Endothelial cell of umbilical vein (primary cell): Measurements from ENCODE around the gene PRKAR1B.

Experiments used
- EZH2 ChIP-seq: IDR thresholded peaks from 2 replicates; pipeline ENCODE4 v1.6.1; 2012; ENCODE audit warnings: borderline replicate concordance, low read depth, mild to moderate bottlenecking, moderate library complexity, low read length, inconsistent platforms; ENCODE audit not compliant: severe bottlenecking
- GATA2 ChIP-seq: IDR thresholded peaks from 2 replicates; pipeline ENCODE4 v1.7.0; 2011; ENCODE audit warnings: low read depth, mild to moderate bottlenecking, moderate library complexity, mixed read lengths, low read length; ENCODE audit not compliant: insufficient read length, insufficient read depth
- JUN ChIP-seq: IDR thresholded peaks from 2 replicates; pipeline ENCODE4 v1.6.1; 2011; ENCODE audit warnings: borderline replicate concordance, low read depth; ENCODE audit not compliant: insufficient read length, insufficient read depth
- MAX ChIP-seq: IDR thresholded peaks from 2 replicates; pipeline ENCODE4 v1.6.1; 2011; ENCODE audit not compliant: insufficient read depth, insufficient read length
- POLR2A ChIP-seq: IDR thresholded peaks from 2 replicates; pipeline ENCODE4 v1.6.1; 2012; ENCODE audit warnings: low read depth, mild to moderate bottlenecking, control low read depth, low read length
- POLR2AphosphoS5 ChIP-seq: IDR thresholded peaks from 2 replicates; pipeline ENCODE4 v1.6.1; 2012; ENCODE audit warnings: low read depth, mild to moderate bottlenecking, control low read depth, low read length, moderate library complexity; ENCODE audit not compliant: insufficient read depth
- TF ChIP-seq, protein P1 (sequence below), 2 donors: IDR thresholded peaks; 1 replicate in 1 of 2; 2 replicates in 1 of 2; pipeline ENCODE4 v1.5.1; 2011; ENCODE audit warnings: low read length in 2 of 2, mild to moderate bottlenecking in 2 of 2, moderate library complexity in 2 of 2, control low read depth in 1 of 2, inconsistent platforms in 1 of 2, low read depth in 1 of 2; ENCODE audit not compliant: insufficient read depth in 1 of 2; ENCODE audit errors: extremely low read depth in 1 of 2

GRCh38 chr7:770741-771166, 43.7 kb upstream of the PRKAR1B start:
- TF ChIP-seq, protein P1, sequence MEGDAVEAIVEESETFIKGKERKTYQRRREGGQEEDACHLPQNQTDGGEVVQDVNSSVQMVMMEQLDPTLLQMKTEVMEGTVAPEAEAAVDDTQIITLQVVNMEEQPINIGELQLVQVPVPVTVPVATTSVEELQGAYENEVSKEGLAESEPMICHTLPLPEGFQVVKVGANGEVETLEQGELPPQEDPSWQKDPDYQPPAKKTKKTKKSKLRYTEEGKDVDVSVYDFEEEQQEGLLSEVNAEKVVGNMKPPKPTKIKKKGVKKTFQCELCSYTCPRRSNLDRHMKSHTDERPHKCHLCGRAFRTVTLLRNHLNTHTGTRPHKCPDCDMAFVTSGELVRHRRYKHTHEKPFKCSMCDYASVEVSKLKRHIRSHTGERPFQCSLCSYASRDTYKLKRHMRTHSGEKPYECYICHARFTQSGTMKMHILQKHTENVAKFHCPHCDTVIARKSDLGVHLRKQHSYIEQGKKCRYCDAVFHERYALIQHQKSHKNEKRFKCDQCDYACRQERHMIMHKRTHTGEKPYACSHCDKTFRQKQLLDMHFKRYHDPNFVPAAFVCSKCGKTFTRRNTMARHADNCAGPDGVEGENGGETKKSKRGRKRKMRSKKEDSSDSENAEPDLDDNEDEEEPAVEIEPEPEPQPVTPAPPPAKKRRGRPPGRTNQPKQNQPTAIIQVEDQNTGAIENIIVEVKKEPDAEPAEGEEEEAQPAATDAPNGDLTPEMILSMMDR (IDR thresholded peaks at IDR 0.05; ENCODE audit: extremely low read depth in 1 of 2, insufficient read depth in 1 of 2, low read depth in 1 of 2, low read length in 2 of 2), result no peak
- no peak for TF ChIP-seq JUN
- no peak for TF ChIP-seq MAX
- no peak for TF ChIP-seq POLR2A
- TF ChIP-seq EZH2, result no peak
- TF ChIP-seq POLR2AphosphoS5, result no peak
- no peak for TF ChIP-seq GATA2
